Neural cell (in vitro differentiated cells): ENCODE results near the gene LTBP1. TPM values are rescaled to one million over a fixed set of nuclear protein-coding genes. Genes with fewer than 3 reads are reported as not detected.

ENCODE experiments used
- H2AFZ ChIP-seq: fragments of 200-600, 300-800 bp; sonication (generic), shearing (Covaris generic); 2 replicates; pipeline ENCODE4 v1.6.0; 2014; ENCODE audit warnings: low read depth, mild to moderate bottlenecking, antibody characterized with exemption, low read length, moderate library complexity
- H3F3A ChIP-seq: fragments of 200-600 bp; shearing (Covaris generic); 2 replicates; pipeline ENCODE4 v1.6.1; 2016; ENCODE audit warnings: mild to moderate bottlenecking, moderate library complexity, mixed read lengths, antibody characterized with exemption, low read length; ENCODE audit not compliant: insufficient read depth, poor library complexity, severe bottlenecking
- H3K27ac ChIP-seq: fragments of 200-600, 300-800 bp; sonication (generic), shearing (Covaris generic); 2 replicates; pipeline ENCODE4 v1.5.1; 2014; ENCODE audit warnings: mild to moderate bottlenecking, low read length, moderate library complexity
- H3K27me3 ChIP-seq: fragments of 300-800, 200-600 bp; sonication (generic), shearing (Covaris generic); 2 replicates; pipeline ENCODE4 v1.6.0; 2014; ENCODE audit warnings: mild to moderate bottlenecking, low read depth, low read length, moderate library complexity; ENCODE audit not compliant: insufficient read depth
- H3K36me3 ChIP-seq: fragments of 300-800, 200-600 bp; sonication (generic), shearing (Covaris generic); 2 replicates; pipeline ENCODE4 v1.5.1; 2014; ENCODE audit warnings: mild to moderate bottlenecking, antibody characterized with exemption, low read length, moderate library complexity; ENCODE audit not compliant: insufficient read depth
- H3K4me2 ChIP-seq: fragments of 300-800, 200-600 bp; sonication (generic), shearing (Covaris generic); 2 replicates; pipeline ENCODE4 v1.6.0; 2014; ENCODE audit warnings: mild to moderate bottlenecking, low read length
- H3K4me3 ChIP-seq: fragments of 300-800, 200-600 bp; sonication (generic), shearing (Covaris generic); 2 replicates; pipeline ENCODE4 v1.5.1; 2014; ENCODE audit warnings: mild to moderate bottlenecking, low read length, moderate library complexity
- H3K79me2 ChIP-seq: fragments of 200-600 bp; shearing (Covaris generic); replicated peaks from 2 replicates; pipeline ENCODE4 v1.6.0; 2014; ENCODE audit warnings: mild to moderate bottlenecking, low read length, moderate library complexity; ENCODE audit not compliant: insufficient read depth
- H3K9ac ChIP-seq: fragments of 300-800, 200-600 bp; sonication (generic), shearing (Covaris generic); 2 replicates; pipeline ENCODE4 v1.6.1; 2016; ENCODE audit warnings: mild to moderate bottlenecking, low read length, mixed read lengths
- H3K9me2 ChIP-seq: fragments of 200-600 bp; shearing (Covaris generic); 2 replicates; pipeline ENCODE4 v1.6.1; 2016; ENCODE audit warnings: mild to moderate bottlenecking, low read length, mixed read lengths; ENCODE audit not compliant: insufficient read depth
- H3K9me3 ChIP-seq: fragments of 200-600, 300-800 bp; sonication (generic), shearing (Covaris generic); 2 replicates; pipeline ENCODE4 v1.6.1; 2016; ENCODE audit warnings: mild to moderate bottlenecking, mixed run types, low read length, moderate library complexity, mixed read lengths
- H4K20me1 ChIP-seq: fragments of 200-600 bp; shearing (Covaris generic); 2 replicates; pipeline ENCODE4 v1.6.1; 2016; ENCODE audit warnings: mild to moderate bottlenecking, mixed run types; ENCODE audit not compliant: insufficient read depth
- CTCF ChIP-seq: fragments of 450-650 bp; IDR thresholded peaks from 2 replicates; pipeline ENCODE4 v1.5.1; 2014; ENCODE audit warnings: antibody characterized with exemption, mild to moderate bottlenecking, moderate library complexity; ENCODE audit not compliant: poor library complexity, severe bottlenecking
- EP300 ChIP-seq: fragments of 450-650 bp; conservative IDR thresholded peaks from 2 replicates; pipeline ENCODE4 v1.6.1; 2014; ENCODE audit warnings: antibody characterized with exemption, mild to moderate bottlenecking, moderate library complexity; ENCODE audit not compliant: poor library complexity, severe bottlenecking
- EZH2 ChIP-seq: fragments of 200-600, 300-800 bp; shearing (Covaris generic), sonication (generic); IDR thresholded peaks from 2 replicates; pipeline ENCODE4 v1.6.1; 2014; ENCODE audit warnings: antibody characterized with exemption, low read length, borderline replicate concordance, mild to moderate bottlenecking; ENCODE audit not compliant: insufficient read depth, poor library complexity, severe bottlenecking
- MXI1 ChIP-seq: fragments of 450-650 bp; conservative IDR thresholded peaks from 2 replicates; pipeline ENCODE4 v1.6.1; 2014; ENCODE audit warnings: antibody characterized with exemption, mild to moderate bottlenecking; ENCODE audit not compliant: poor library complexity, severe bottlenecking
- POLR2AphosphoS5 ChIP-seq: IDR thresholded peaks from 2 replicates; pipeline ENCODE4 v1.6.1; 2012
- RAD21 ChIP-seq: fragments of 450-650 bp; conservative IDR thresholded peaks from 2 replicates; pipeline ENCODE4 v1.6.1; 2014; ENCODE audit warnings: antibody characterized with exemption, mild to moderate bottlenecking, moderate library complexity
- REST ChIP-seq: IDR thresholded peaks from 2 replicates; pipeline ENCODE4 v1.6.1; 2012; ENCODE audit warnings: borderline replicate concordance
- SMC3 ChIP-seq: fragments of 450-650 bp; conservative IDR thresholded peaks from 2 replicates; pipeline ENCODE4 v1.6.1; 2014; ENCODE audit warnings: antibody characterized with exemption, mild to moderate bottlenecking, moderate library complexity; ENCODE audit not compliant: poor library complexity
- TAF1 ChIP-seq: IDR thresholded peaks from 2 replicates; pipeline ENCODE4 v1.6.1; 2012; ENCODE audit warnings: low read depth
- polyA plus RNA-seq: library from polyadenylated mRNA; depleted of rRNA; stranded (reverse); fragments of >200 nt; gene quantifications from 2 replicates; pipeline ENCODE4 v1.2.3, GENCODE V29; 2014

Gene LTBP1
- polyA plus RNA-seq, 1 donor from 2014 or later = 1.8 TPM

- TF ChIP-seq REST (no peak), SMC3 (no peak), EP300 (no peak), TAF1 (no peak), POLR2AphosphoS5 (no peak), CTCF (no peak), RAD21 (no peak), MXI1 (no peak), EZH2 (no peak)
- H3K4me2 ChIP-seq = no peak overlapping the region
- H4K20me1 ChIP-seq = no peaks in the 10 kb centered on the region
- no peaks in the 10 kb centered on the region for H3K9me3 ChIP-seq
- H3K79me2 ChIP-seq = no peaks in the 10 kb centered on the region
- no peaks in the 10 kb centered on the region for H3K9me2 ChIP-seq
- H3K4me3 ChIP-seq = no peak overlapping the region
- no peak overlapping the region for H2AFZ ChIP-seq
- no peaks in the 10 kb centered on the region for H3K36me3 ChIP-seq
- no peaks in the 10 kb centered on the region for H3F3A ChIP-seq
- no peaks in the 10 kb centered on the region for H3K27me3 ChIP-seq
- no peak overlapping the region for H3K27ac ChIP-seq
- H3K9ac ChIP-seq = no peak overlapping the region
These were observed 344.7 kb downstream of the LTBP1 start for GRCh38 chr2:33291278-33292013.

- Histone ChIP-seq H3K9ac (no peak overlapping the region), H3K9me2 (no peaks in the 10 kb centered on the region), H3K9me3 (no peaks in the 10 kb centered on the region), H2AFZ (no peak overlapping the region), H3K4me3 (no peak overlapping the region), H3F3A (no peaks in the 10 kb centered on the region), H3K4me2 (no peak overlapping the region), H3K27ac (no peak overlapping the region), H3K36me3 (no peaks in the 10 kb centered on the region), H3K79me2 (no peaks in the 10 kb centered on the region), H4K20me1 (no peaks in the 10 kb centered on the region), H3K27me3 (no peaks in the 10 kb centered on the region)
- TF ChIP-seq EZH2 = no peak
- no peak for TF ChIP-seq SMC3
- no peak for TF ChIP-seq REST
- no peak for TF ChIP-seq RAD21
- no peak for TF ChIP-seq POLR2AphosphoS5
- no peak for TF ChIP-seq MXI1
- no peak for TF ChIP-seq EP300
- TF ChIP-seq TAF1 = no peak
- TF ChIP-seq CTCF = no peak
These were observed 345.3 kb downstream of the LTBP1 start for GRCh38 chr2:33292063-33292462.
